MM.1S (cell line): ENCODE results near the gene SPATC1L.

Experiments used
- DNase-seq: peaks from one replicate; pipeline ENCODE4 v3.0.0-alpha.2; 2015
- H2AFZ ChIP-seq: fragments of 300-600 bp; sonication (generic); 2 replicates; pipeline ENCODE4 v1.6.0; 2016; ENCODE audit warnings: antibody characterized with exemption, low read length
- H3F3A ChIP-seq: fragments of 300-600 bp; sonication (generic); 2 replicates; pipeline ENCODE4 v1.6.1; 2016; ENCODE audit warnings: mild to moderate bottlenecking, antibody characterized with exemption, low read length, moderate library complexity, mixed read lengths; ENCODE audit not compliant: insufficient read depth
- H3K27ac ChIP-seq: fragments of 300-600 bp; sonication (generic); 2 replicates; pipeline ENCODE4 v1.5.1; 2016; ENCODE audit warnings: mild to moderate bottlenecking, low read length
- H3K27me3 ChIP-seq: fragments of 300-600 bp; sonication (generic); replicated peaks from 2 replicates; pipeline ENCODE4 v1.6.0; 2016; ENCODE audit warnings: low read length; ENCODE audit not compliant: insufficient read depth
- H3K36me3 ChIP-seq: fragments of 300-600 bp; sonication (generic); replicated peaks from 2 replicates; pipeline ENCODE4 v1.6.1; 2016; ENCODE audit warnings: mild to moderate bottlenecking, low read length, mixed read lengths; ENCODE audit not compliant: insufficient read depth
- H3K4me1 ChIP-seq: fragments of 300-600 bp; sonication (generic); 2 replicates; pipeline ENCODE4 v1.6.1; 2016; ENCODE audit warnings: low read length, mixed read lengths
- H3K4me2 ChIP-seq: fragments of 300-600 bp; sonication (generic); 2 replicates; pipeline ENCODE4 v1.6.0; 2016; ENCODE audit warnings: low read depth, low read length
- H3K4me3 ChIP-seq: fragments of 300-600 bp; sonication (generic); 2 replicates; pipeline ENCODE4 v1.5.1; 2016; ENCODE audit warnings: low read length, mixed read lengths
- H3K79me2 ChIP-seq: fragments of 300-600 bp; sonication (generic); 2 replicates; pipeline ENCODE4 v1.6.1; 2016; ENCODE audit warnings: mixed run types, low read length, mixed read lengths
- H3K9ac ChIP-seq: fragments of 300-600 bp; sonication (generic); 2 replicates; pipeline ENCODE4 v1.6.1; 2016; ENCODE audit warnings: low read length, mixed read lengths
- H3K9me2 ChIP-seq: fragments of 300-600 bp; sonication (generic); replicated peaks from 2 replicates; pipeline ENCODE4 v1.6.1; 2016; ENCODE audit warnings: mild to moderate bottlenecking, low read length, mixed read lengths; ENCODE audit not compliant: insufficient read depth
- H3K9me3 ChIP-seq: fragments of 300-600 bp; sonication (generic); replicated peaks from 2 replicates; pipeline ENCODE4 v1.6.1; 2016; ENCODE audit warnings: mild to moderate bottlenecking, low read length, mixed read lengths; ENCODE audit not compliant: insufficient read depth
- H4K20me1 ChIP-seq: fragments of 300-600 bp; sonication (generic); 2 replicates; pipeline ENCODE4 v1.6.1; 2016; ENCODE audit warnings: mild to moderate bottlenecking, low read length, moderate library complexity, mixed read lengths; ENCODE audit not compliant: insufficient read depth
- EZH2 ChIP-seq: fragments of 300-600 bp; sonication (generic); optimal IDR thresholded peaks from 2 replicates; pipeline ENCODE3; 2017; ENCODE audit warnings: low read depth, mild to moderate bottlenecking, antibody characterized with exemption, low read length, mixed read lengths
- EZH2phosphoT487 ChIP-seq: fragments of 300-600 bp; sonication (generic); IDR thresholded peaks from 2 replicates; pipeline ENCODE4 v1.6.1; 2018; ENCODE audit warnings: antibody characterized with exemption, low read length
- TF ChIP-seq, protein P1 (sequence below): fragments of 300-600 bp; sonication (generic); IDR thresholded peaks from 2 replicates; pipeline ENCODE4 v1.5.1; 2016; ENCODE audit warnings: antibody characterized with exemption, low read length, mixed read lengths

SPATC1L gene

DNA sequence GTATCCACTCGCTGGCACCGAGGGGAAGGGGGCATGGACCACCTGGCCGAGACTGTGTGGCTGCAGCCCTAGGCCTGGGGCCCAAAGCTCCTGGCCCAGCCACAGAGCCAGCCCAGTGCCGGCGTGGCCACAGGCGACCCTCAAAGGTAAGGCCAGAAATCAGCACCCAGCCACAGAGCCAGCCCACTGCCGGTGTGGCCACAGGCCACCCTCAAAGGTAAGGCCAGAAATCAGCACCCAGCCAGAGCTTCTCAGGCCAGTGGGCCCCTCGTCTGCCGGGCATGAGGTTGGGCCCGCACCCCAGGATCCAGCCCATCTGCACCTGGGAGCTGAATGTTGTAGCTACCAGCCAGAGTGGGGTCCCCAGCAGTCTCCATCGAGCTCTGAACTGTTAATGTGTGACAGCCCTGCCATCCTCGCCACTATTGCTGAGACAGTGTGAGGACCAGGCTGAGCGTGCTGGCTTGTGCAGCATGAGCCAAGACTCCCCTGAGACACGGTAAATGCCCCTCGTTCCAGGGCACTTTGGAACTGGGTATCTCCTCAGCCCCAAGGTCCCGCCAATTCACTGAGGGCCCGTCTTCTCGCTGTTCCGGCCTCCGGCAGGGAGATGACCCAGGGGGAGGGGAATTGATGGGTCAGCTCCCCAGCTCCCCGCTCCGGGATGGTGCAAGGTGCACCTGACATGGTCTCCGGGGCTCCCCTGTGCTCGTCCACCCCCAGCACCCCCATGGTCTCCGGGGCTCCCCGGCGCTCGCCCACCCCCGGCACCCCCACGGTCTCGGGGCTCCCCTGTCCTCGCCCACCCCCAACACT is 24.2 kb downstream of the SPATC1L start:
- H3K9me3 ChIP-seq: no peaks in the 10 kb centered on the region
- H3K4me2 ChIP-seq: no peak overlapping the region
- H3K27ac ChIP-seq: no peak overlapping the region
- DNase-seq: no peak
- H3K4me3 ChIP-seq: no peak overlapping the region
- H2AFZ ChIP-seq: no peak overlapping the region
- no peaks in the 10 kb centered on the region for H3K4me1 ChIP-seq
- H3K79me2 ChIP-seq: no peaks in the 10 kb centered on the region
- no peaks in the 10 kb centered on the region for H3K27me3 ChIP-seq
- H3K36me3 ChIP-seq: no peaks in the 10 kb centered on the region
- H3F3A ChIP-seq: no peaks in the 10 kb centered on the region; the same call in 1 of the 2 replicates
- TF ChIP-seq EZH2phosphoT487: no peak
- TF ChIP-seq, protein P1, sequence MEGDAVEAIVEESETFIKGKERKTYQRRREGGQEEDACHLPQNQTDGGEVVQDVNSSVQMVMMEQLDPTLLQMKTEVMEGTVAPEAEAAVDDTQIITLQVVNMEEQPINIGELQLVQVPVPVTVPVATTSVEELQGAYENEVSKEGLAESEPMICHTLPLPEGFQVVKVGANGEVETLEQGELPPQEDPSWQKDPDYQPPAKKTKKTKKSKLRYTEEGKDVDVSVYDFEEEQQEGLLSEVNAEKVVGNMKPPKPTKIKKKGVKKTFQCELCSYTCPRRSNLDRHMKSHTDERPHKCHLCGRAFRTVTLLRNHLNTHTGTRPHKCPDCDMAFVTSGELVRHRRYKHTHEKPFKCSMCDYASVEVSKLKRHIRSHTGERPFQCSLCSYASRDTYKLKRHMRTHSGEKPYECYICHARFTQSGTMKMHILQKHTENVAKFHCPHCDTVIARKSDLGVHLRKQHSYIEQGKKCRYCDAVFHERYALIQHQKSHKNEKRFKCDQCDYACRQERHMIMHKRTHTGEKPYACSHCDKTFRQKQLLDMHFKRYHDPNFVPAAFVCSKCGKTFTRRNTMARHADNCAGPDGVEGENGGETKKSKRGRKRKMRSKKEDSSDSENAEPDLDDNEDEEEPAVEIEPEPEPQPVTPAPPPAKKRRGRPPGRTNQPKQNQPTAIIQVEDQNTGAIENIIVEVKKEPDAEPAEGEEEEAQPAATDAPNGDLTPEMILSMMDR: no peak
- TF ChIP-seq EZH2: no peak
- H4K20me1 ChIP-seq: no peaks in the 10 kb centered on the region
- no peak overlapping the region for H3K9ac ChIP-seq
- H3K9me2 ChIP-seq: no peaks in the 10 kb centered on the region

DNA sequence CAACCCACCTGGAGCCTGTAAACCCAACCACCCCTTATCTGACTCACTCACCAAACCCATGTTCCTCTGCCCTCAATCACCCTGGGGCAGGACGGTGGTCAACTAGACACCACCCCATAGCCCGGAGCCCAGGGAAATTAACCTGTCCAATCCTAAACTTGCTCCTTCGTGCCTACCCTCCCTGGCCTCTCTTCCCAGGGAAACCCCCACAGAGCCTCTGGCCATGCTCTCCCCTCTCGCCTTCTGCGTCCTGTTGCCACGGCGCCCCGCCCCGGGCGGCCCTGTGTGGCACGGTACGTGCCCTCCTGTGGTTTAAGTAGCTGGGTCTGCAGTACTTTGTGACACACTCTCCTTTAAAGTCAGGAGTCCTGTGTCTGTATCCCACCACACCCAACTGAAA is 24.9 kb downstream of the SPATC1L start:
- Histone ChIP-seq H2AFZ (no peak overlapping the region), H3K79me2 (no peaks in the 10 kb centered on the region), H3K9me2 (no peaks in the 10 kb centered on the region), H4K20me1 (no peaks in the 10 kb centered on the region), H3K9me3 (no peaks in the 10 kb centered on the region), H3K4me2 (no peak overlapping the region), H3K4me1 (no peaks in the 10 kb centered on the region), H3K27me3 (no peaks in the 10 kb centered on the region), H3K9ac (no peak overlapping the region), H3K27ac (no peak overlapping the region), H3K36me3 (no peaks in the 10 kb centered on the region), H3K4me3 (no peak overlapping the region), H3F3A (no peaks in the 10 kb centered on the region; the same call in 1 of the 2 replicates)
- no peak for DNase-seq
- TF ChIP-seq, protein P1: no peak
- TF ChIP-seq EZH2phosphoT487: no peak

DNA sequence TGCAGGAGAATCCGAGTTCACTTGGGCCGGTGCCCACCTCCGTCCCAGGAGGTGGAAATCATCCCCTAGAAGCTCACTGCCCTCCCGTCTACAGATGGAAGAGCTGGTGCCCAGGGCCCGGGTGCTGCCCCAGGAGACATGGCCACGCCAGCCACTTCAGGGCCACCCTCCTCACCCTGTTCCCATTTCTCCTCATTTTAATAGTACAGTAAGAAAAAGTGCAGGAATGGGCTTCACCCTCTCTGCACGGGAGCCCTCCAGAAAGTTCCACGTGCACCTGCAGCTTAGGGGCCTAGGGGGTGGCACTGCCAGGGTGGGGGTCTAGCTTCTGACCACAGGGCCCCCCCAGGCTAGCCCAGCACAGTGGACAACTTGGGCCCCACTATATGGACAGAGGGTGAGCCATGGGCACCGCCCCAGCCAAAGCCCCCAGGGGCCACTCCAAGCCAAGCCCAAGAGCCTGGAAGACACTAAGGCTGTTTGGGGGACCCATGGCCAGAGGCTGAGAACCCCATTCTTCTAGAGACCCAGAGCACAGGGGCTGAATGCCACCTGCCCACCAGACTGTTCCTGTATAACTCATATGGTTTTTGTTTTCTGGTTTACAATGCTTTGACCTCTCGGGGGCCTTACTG is 25.5 kb downstream of the SPATC1L start:
- no peak for DNase-seq
- no peak overlapping the region for H3K4me3 ChIP-seq
- H3K79me2 ChIP-seq: no peaks in the 10 kb centered on the region
- no peaks in the 10 kb centered on the region for H3K27me3 ChIP-seq
- no peaks in the 10 kb centered on the region for H3K9me2 ChIP-seq
- no peaks in the 10 kb centered on the region for H4K20me1 ChIP-seq
- no peaks in the 10 kb centered on the region for H3K36me3 ChIP-seq
- H2AFZ ChIP-seq: no peak overlapping the region
- no peak overlapping the region for H3K27ac ChIP-seq
- TF ChIP-seq, protein P1: no peak
- no peak for TF ChIP-seq EZH2
- TF ChIP-seq EZH2phosphoT487: no peak
- H3K4me1 ChIP-seq: no peaks in the 10 kb centered on the region
- no peaks in the 10 kb centered on the region; the same call in 1 of the 2 replicates for H3F3A ChIP-seq
- no peak overlapping the region for H3K4me2 ChIP-seq
- no peak overlapping the region for H3K9ac ChIP-seq
- H3K9me3 ChIP-seq: no peaks in the 10 kb centered on the region
